GM12801 (cell line): ENCODE results near the gene MRPL39.

ENCODE experiments used
- CTCF ChIP-seq: IDR thresholded peaks from one replicate; pipeline ENCODE4 v1.5.1; 2011; ENCODE audit warnings: control low read depth; ENCODE audit not compliant: insufficient read length; ENCODE audit errors: extremely low read depth

Gene MRPL39

GRCh38 chr21:25632296-25632695 lies 25.0 kb upstream of the MRPL39 start:
- no peak for TF ChIP-seq CTCF

GRCh38 chr21:25626757-25627156 lies 19.5 kb upstream of the MRPL39 start:
- no peak for TF ChIP-seq CTCF

- TF ChIP-seq CTCF, result no peak
Observed at GRCh38 chr21:25625036-25625435, 17.8 kb upstream of the MRPL39 start.

GRCh38 chr21:25624511-25624910 lies 17.2 kb upstream of the MRPL39 start:
- no peak for TF ChIP-seq CTCF

GRCh38 chr21:25619198-25619597 lies 11.9 kb upstream of the MRPL39 start:
- TF ChIP-seq CTCF, result no peak

GRCh38 chr21:25615880-25616279 lies 8.6 kb upstream of the MRPL39 start:
- no peak for TF ChIP-seq CTCF

GRCh38 chr21:25614441-25614840 lies 7.2 kb upstream of the MRPL39 start:
- no peak for TF ChIP-seq CTCF
